Gastroesophageal sphincter (tissue), 3 donors: ENCODE data around the gene AGRN.

Experiments used
- CTCF ChIP-seq, 4 experiments: fragments of 200-600 bp in 2 of 4; fragments of 450-650 bp in 2 of 4; sonication (generic) in 1 of 4; IDR thresholded peaks; one replicate each; pipeline ENCODE4 v1.5.1; 2017 to 2019; ENCODE audit warnings: antibody characterized with exemption in 4 of 4, mild to moderate bottlenecking in 2 of 4, moderate library complexity in 2 of 4
- EP300 ChIP-seq: sonication (generic); formaldehyde crosslinking; IDR thresholded peaks from one replicate; pipeline ENCODE4 v1.6.1; 2017; ENCODE audit warnings: antibody characterized with exemption, mild to moderate bottlenecking
- POLR2AphosphoS5 ChIP-seq: sonication (generic); formaldehyde crosslinking; IDR thresholded peaks from one replicate; pipeline ENCODE4 v1.6.1; 2017; ENCODE audit warnings: antibody characterized with exemption

GRCh38 chr1:1047407-1047806 is 27.5 kb downstream of the AGRN start:
- TF ChIP-seq POLR2AphosphoS5 (no peak), CTCF (IDR thresholded peaks at IDR 0.05) (no peak), EP300 (no peak)
